Hematopoietic multipotent progenitor cell treated with erythropoietin and hydrocortisone succinate and interleukin-3 and kit ligand, for 6 days (in vitro differentiated cells): ENCODE results near the gene KIF12.
A peak's percentile ranks its signal among the peaks of the same experiment; 100 is the strongest.

ENCODE experiments used
- DNase-seq: peaks from one replicate; pipeline ENCODE4 v3.0.0-alpha.2; 2015

The KIF12 gene

DNA sequence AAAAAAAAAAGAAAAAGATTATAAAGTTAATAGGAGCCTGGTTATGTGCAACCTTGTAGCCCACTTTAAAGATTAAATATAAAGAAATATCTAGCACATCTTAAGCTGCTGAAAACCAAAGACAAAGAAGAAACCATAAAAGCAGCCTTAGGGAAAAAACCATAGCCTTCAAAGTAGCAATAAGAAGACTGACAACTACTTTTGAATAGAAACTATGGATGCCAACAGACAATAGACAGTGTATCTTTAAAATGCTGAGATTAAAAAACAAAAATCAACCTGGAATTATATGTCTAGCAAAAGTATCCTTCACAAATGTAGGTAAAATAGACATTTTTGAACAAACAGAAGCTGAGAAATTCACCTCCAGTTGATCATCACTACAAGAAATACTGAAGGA, 3.4 kb upstream of the KIF12 start:
- no peak for DNase-seq

DNA sequence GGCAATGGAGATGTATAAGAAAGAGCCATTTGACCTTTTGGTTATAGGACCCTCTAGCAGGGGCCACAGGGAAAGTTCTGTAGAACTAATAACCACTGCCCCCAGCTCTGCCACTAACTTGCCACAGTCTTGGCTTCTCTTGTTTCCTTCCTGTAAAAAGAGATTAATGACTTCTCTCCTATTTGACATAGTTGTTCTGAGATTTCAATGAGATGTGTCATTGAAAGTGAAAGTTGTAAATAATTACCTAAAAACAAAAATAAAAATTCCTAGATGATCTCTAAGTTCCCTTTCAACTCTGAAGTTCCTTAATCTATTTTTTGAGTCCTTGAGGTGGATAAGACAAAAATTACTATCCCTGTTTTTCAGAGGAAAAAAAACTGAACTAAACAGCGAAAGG, 1.4 kb upstream of the KIF12 start:
- DNase-seq: no peak

DNA sequence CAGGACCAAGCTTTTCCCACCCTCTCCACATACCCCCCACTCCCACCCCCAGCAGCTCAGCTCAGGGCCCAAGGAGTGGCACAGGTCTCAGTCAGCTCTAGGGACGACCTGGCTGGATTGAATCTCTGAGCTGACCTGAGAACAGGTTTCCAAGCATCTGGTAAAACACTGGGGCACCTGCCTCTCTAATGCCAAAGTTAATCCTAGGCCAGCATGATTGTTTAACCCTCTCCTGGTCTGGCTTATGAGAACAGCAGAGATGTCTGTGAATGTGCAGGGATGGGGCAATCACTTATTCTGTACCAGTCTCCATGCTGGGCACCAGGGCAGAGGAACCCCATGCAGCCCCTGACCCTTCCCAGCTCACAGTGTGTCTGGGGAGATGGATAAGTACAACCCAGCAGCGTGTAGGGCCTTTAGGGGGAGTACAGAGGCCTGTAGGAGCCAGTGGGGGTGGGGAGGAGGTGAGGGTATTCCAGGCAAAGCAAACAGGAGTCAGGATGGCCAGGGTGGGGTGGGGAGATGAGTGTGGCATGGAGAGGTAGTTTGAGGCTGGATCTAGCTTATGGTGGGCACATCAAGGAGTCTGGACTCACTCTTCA, 678 bp upstream of the KIF12 start:
- DNase-seq: no peak

DNA sequence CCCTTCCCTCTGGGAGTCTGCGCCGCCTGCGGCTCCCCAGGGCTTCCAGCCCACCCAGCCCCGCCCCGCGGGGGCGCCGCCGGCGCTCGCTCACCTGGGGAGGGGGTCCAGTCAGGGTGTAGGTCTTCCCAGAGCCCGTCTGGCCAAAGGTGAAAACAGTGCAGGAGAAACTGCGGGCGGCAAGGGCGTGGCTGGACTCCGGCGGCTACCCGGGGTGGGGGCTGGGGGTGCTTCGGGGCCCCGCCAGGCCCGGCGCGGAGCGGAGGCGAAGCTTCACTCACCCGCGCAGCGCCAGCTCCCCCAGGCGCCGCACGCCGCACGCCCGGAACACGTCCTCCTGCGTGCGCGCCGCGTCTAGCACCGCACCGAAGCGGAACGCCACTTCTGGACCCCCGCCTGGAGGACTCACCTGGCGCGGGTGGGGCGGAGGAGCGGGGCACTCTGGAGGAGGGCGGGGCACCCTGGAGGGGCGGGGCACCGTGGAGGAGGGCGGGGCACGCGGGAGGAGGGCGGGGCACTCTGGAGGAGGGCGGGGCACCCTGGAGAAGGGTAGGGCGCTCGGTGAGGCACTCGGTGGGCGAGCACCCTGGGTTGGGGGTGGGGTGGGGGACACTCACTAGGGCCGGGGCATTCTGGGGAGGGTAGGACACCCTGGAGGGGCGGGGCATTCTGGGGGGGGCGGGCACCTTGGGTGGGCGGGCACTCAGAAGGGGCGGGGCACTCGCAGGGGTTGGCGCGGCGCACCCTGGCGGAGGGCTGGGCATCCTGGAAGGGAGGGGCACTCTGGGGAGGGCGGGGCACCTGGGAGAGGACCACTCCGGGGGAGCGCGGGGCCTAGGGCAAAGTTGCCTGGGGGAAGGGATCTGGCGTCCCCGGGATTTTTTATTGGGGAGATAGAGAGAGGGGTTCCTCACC, 814 bp downstream of the KIF12 start:
- DNase-seq: peak; percentile 67

- peak; percentile 49 for DNase-seq
Observed at GRCh38 chr9:114097613-114098020, 1.5 kb downstream of the KIF12 start.

DNA sequence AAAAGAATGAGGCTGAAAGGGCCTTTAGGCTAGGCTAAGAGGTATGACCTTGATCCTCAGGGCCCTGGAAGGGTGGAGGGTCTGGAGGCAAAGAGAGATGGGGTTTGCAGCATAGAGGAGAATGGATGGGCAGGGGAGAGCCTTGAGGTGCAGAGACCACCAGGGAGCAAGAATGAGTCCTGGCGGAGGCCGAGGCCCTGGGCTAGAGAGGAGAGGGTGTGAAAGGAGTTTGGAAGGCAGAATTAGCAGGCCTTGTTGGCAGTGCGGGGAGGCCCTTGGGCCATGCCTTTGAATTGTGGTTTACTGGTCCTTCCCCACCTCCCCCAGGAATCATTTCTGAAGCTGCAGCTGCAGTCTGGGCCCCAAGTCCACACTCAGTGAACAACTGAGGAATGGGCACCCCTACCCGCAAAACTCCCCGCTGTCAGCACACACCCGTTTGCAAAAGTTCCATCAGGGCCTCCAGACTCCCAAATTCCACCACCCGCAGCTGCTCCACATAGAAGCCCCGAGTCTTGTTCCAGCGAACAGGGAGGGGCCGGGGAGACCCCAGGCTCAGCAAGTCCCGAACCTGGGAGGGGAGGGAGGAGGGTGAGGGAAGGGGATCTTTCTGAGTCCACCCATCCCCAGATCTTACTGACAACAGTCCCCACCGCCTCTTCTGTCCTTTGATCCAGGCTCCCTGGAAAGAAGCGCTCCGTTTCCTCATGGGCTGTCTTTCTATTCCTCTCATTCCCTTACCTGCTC, 2.1 kb downstream of the KIF12 start:
- no peak for DNase-seq

DNA sequence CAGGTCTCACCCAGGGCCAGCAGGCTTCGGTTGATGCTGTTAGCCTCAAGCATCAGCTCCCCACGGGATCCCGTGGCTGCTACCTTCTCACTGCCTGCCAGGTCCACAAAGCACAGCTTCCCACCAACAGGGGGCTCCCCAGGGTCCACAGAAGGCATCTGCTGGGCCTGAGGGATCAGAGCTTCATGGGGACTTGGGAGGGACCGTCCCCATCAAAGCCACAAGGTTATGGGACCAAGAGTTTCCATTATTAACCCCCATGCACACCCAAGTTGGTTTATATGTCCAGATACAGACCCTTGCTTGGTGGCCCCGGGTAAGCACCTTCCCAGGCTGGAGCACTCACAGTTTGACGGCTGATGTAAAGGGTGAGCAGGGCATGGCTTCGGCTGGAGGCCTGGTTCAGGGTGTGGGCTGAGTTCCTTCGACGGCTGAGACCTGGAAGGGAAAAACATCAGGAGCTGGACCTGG, 3.0 kb downstream of the KIF12 start:
- peak; percentile 15 for DNase-seq

DNA sequence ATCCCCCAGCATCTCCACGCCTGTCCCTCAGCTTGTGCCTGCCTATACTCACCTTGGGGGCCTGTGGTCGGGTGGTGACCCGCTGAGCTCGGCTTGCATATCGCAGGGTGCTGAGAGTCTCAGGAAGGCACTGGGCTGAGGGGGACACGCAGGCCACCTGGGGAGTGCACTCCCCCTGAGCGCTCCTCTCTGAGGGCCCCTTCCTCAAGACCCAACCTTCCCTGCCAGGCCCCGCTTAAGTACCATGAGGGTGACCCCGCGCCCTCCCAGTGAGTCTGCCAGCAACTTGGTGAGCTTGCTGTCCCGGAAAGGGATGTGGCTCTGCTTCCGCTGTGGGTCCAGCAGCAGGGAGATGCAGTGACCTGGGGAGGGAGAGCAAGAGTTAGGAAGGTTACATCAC, 4.1 kb downstream of the KIF12 start:
- DNase-seq: no peak

DNA sequence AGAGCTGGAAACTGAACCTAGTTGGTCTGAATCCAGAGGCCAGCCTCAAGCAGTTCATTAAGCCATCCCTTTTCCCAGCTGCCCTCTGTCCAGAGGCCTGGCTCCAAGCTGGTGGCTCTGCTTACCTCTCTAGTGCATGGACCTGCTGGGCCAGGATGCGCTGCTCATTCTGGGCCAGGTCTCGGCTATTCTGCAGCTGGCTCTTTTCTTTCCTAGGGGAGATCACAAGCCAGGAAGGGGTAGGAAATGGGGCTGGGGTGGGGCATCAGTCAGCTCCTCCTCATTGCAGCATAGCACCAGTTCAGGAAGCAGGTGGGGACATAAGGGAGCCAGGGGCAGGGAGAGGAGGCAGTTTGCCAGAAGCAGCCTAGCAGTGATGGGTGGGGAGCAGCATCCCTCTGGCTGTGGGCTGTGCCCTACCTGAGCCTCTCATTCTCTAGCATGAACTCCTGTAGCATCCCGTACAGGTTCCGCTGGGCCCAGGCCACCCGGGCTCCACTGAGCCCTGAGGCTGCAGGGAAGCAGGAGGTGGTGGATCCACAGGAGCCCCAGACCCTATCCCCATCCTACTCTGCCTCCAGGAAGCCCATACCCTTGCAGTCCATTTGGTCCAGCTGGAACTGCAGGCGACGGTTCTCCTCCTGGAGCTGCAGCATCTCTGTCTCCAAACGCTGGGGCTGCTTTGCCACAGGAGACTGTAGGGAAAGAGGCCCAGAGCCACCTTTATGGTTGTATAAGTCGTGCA, 5.2 kb downstream of the KIF12 start:
- DNase-seq: no peak

DNA sequence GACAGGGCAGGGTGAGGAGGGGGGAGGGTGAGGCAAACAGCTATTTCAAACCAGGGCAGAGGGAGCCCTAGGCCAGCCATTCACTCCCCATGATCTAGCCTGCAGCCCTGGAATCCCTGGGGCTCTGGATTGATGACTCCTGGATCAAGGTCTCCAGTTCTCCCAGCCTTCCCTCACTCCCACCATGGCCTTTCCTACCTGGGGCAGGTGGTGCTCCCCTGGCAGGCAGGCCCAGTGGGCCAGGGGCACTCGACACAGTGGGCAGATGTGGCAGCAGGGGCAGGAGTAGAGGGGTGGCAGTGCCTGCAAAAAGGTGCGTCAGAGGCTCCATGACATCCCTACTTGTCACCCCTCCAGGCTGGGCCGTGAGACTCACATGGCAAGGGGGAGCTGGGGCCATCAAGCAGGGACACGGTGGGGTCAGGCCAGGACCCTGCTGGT, 6.0 kb downstream of the KIF12 start:
- no peak for DNase-seq

- no peak for DNase-seq
Observed at GRCh38 chr9:114092336-114092735, 6.8 kb downstream of the KIF12 start.

DNA sequence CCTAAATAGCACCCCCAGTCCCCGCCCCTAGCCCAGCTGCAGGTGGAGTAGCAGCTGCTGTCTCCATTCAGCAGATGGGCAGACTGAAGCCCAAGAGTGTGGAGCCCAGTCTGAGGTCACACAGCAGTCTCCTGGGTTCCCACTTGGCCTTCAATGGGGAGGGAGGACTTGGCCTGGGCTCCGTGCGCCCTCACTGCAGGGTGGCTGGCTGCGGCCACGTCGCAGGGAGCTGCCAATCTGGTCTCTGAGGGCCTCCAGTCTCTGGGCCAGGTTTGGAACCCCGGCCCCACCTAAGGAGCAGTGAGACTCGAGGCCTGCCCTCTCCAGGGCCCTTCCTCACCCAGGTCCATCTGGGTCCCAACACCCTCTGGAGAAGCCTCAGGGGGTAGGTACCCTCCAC, 7.4 kb downstream of the KIF12 start:
- no peak for DNase-seq

GRCh38 chr9:114090798-114091197, 8.3 kb downstream of the KIF12 start:
- no peak for DNase-seq

GRCh38 chr9:114089206-114089840, 9.8 kb downstream of the KIF12 start:
- DNase-seq: no peak

DNA sequence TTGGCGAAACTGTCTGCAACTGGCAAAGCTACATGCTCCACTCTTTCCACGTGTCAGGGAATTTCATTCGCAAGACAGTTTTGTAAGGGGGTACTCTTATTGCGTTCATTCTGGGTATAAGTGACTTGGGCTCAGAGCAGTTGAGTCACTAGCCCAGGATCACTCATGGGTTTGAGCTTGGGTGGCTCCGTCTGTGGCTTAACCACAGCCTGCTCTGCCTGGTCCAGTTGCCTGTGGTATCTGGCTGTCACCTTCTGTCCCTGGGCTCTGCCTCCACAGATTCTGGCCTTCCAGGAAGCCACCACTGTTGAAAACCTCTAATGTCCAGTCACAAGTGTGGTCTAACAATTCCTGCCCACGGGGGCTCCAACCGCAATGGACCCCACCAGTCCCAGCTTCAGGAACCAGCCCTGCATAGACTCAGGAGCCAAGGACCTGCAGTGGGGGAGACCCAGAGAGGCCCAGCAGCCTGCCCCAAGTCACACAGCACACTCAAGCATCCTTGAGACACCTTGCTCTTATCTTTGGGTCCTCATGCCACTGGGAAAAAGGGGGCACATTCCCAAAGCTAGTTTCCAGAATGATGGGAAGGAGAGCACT, 10.4 kb downstream of the KIF12 start:
- DNase-seq: no peak

DNA sequence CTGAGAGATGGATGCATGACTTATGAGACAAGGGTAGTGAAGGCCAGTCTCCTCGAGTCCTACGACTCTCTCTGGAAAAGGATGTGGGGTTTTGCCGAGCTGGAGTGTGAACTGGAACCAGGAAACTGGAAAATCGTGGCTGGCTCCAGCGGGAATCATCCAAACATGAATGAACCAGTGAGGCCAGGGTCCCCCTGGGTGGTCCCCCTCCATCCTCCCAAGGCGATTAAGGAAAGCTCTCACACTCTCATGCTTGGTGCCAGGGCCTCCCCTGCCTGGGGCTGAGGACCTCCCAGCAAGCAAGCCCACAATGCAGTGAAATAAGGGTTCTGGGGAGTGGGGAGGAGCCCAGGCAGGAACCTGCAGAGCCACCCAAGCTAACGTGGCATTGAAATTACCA, 11.4 kb downstream of the KIF12 start:
- DNase-seq: no peak

DNA sequence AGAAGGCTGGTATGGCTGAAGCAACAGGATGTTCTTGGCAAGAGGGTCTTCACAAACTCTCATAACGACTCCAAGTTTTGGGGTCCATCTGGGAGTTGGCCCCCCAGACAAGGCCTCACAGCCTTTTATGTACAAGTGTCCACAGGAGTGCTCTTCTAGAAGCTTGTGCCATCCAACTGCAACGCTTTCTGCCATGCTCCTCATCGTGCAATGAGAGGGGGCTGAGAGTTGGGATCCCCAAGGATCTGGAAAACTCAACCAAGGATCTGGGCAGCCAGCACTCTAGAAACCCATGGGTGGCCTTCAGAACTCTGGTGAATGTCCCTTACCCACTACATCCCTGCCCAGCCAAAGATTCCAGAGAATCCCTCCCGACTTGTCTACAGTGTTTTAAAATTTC, 12.5 kb downstream of the KIF12 start:
- DNase-seq: no peak

DNA sequence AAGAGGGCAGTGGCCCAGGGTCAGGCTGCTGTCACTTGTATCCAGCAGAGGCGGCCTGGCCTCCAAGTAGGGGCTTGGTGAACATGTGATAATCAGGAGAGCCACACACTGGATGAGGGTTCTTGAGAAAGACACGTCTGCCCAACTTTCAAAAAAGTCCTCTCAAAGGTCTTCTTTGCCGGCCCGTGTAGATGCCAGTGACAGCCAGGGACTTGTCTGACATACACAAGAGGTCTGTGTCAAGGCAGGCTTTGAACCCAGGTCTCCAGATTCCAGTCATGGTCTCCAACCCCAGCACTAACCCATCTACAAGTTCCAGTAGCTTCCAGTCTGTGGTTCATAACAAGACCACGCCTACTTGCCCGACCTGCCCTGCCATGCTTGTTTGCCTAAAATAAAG, 13.1 kb downstream of the KIF12 start:
- DNase-seq: no peak

DNA sequence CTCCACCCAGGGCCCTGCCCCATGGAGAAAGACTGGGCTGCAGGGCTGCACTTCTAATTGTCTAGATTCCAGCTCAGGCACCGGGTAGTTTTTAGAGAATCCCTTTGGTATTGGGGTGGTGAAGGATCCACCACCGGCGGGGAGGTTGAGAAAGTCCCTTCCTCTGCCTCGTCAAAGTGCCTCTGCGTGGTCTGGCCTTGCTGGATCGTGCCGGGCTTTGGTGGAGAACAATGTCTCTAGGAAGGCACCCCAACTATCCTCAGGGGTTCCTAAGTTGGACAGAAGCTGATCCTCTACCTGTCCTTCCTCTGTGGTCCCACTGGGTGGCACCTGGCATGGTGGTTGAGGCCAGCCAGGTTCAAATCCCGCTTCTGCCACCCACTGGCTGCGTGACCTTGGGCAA, 13.7 kb downstream of the KIF12 start:
- DNase-seq: no peak

DNA sequence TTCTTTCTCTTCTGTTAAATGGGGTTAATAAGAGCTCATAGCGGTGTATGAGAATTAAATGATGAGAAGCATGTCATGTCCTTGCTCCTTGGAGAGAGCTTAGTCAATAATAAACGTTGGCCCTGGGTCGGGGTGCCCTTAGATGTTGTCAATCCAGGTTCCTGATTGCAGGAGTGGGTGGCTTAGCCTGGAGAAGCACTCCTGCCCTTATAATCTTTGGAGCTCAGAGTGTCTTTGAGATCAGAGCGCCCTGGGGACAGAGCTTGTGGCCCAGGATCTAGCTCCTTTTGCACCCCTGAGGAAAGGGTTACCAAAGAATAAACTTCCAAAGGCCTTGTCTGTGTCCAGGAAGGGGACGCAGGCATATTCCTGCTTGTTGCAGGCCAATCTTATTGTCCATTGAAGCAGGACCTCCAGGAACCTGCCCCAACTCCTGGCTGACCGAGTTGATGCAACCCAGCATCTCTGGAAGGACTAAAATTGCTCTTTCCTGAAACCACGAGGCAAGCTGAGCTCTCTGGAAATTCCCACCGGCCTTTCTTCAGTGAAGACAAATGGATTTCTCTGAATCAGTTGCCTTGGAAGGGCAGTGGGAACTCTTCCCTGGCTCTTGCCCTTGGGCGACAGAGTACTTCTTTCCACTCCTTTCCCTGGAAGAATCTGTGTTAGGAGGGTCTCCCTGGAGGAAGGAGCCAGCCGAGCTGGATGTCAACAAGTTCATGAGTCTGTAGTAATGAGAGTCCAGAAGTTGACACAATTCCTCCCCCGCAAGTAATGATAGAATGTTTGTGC, 14.6 kb downstream of the KIF12 start:
- DNase-seq: no peak

GRCh38 chr9:114083666-114084065, 15.4 kb downstream of the KIF12 start:
- no peak for DNase-seq
